ENCODE data around the gene ZNF443. TPM values are rescaled to one million over a fixed set of nuclear protein-coding genes. Genes with fewer than 3 reads are reported as not detected.
A peak's percentile ranks its signal among the peaks of the same experiment; 100 is the strongest.
"Not testable (repeated sequence)": the region's sequence is repeated elsewhere in the genome, so short reads cannot be mapped to it uniquely, and the experiment has no call there.

ZNF443 gene
- polyA plus RNA-seq, 10 donors = 2.7 to 4.7 (median 3.6) TPM

DNA sequence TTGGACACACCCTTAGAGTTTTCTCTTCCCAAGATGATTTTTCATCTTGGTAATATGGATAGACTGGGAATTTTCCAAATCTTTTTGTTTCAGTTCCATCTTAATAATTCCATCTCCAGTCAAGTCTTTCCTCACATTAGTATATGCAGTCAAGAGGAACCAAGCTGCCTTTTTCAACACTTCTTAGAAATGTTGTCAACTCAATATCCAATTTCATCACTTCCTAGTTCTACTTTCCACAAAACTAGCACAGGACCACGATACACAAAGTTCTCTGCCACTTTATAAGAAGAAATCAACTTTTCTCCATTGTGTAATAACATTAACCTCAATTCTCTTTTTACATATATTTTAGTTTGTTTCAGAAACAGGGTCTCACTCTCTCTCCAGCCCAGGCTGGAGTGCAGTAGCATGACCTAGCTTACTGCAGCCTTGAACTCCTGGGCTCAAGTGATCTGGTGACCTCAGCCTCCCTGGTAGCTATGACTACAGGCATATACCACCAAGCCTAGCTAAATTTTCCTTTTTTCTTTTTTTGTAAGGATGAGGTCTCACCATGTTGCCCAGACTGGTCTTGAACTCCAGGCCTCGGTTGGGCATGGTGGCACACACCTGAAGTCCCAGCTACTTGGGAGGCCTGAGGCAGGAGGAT lies 15.5 kb downstream of the ZNF443 start:
- DNase-seq = no peak

DNA sequence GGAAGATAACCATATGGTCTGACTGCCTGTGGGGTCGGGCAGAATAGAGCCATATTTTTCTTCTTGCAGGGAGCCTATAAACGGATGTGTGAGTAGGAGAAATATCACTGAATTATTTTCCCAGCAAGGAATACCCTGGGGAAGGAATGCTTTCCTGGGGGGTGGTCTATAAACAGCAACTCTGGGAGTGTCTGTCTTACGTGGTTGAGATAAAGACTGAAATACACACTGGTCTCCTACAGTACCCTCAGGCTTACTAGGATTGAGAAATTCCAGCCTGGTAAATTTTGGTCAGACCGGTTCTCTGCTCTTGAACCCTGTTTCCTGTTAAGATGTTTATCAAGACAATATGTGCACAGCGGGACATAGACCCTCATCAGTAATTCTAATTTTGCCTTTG lies 23.5 kb downstream of the ZNF443 start:
- DNase-seq = not testable (repeated sequence)

DNA sequence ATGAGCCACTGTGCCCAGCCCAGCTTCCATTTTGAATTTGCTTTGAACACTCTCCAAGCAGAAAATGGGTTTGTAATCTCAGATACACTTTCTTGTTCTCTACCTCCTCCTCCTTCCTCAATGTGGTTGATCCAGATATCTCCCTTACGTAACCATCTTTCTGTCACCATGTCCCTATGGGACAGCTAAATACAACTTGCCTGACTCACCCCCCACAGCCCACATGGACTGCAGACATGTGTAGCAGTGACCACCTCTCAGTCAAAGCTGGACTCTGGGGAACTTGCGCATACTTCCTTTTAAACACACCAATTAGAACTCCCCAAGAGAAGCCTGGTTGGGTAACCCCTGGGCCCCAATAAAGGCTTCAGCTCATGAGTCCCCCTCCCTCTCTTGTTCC lies 28.9 kb downstream of the ZNF443 start:
- no peak for DNase-seq

DNA sequence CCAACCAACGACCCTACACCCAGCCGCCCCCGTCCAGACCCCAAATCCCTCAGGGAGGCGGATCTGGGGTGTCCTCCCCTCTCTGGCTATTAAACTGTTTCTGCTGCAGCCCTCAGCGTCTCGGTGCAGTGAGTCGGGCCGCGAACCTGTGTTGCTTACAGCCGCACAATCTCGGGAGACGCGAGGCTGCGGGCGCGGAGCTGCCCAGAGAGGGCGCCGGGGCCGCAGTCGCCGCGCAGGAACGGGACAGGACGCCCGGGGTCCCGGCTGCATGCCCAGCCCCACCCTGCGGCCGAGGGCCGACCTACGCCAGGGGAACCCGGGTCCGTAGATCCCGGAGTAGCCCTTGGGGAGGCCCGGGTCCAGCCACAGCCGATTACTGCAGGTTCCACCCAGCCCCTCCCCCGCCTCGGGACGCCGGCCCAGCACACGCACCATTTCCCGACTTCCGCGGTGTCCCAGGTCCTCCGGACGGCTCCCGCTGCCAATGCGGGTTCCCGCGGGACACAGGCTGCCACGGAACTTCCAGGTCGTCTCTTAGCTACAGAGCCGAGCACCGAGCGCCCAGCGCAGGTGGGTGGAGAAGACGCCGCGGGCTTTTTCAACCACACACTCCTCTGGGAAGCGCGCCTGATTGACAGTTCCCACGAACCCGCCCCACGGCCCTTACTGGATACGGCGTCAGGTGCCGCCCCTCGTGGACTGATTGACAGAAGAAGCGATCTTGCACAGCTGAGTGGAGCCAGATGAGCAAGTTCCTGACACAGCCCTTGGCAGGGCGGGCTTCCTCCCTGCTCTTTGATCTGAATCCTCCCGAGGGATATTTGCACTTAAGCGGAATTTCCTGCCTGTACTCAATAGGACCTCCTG lies 40.0 kb downstream of the ZNF443 start, which contains the start of gene ZNF799:
ZNF799 (minus strand) TSS at position 639 of the 870 bp plus-strand sequence; CDS start at position 438, 201 bp downstream.
- peak; percentile 96 to 98 (median 96) for DNase-seq

DNA sequence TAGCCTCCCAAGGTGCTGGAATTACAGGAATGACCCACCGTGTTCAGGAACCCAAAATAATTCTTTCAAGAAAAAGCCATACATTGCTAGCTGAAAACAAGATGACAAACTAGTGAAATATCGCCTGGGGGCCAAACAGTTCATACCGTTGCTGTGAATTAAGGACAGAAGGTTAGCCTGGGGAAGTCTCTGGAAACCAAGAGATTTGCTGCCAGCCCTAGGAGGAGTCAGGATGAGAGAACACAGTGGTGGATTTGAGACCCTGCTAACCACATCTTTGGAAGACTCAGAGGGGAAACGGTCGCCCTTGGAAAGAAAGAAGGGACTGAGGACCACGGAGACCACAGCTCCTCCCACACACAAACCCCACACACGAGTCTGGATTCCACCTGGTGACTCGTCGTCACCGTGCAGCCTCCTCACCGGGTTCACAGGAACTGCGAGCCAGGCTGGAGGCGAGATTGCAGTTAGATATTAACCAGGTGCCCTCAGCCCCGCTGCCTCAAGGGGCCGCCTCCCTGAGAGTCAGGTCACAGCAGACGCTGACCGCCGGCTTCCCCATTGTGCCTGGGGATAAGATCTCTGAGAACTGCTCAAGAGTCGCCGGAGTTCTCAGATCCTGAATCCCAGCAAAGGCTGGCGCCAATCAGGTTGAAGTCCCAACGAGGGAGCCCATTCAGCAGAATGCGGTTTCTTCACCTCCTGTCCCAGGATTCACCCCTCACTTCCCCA lies 40.8 kb downstream of the ZNF443 start:
- peak; percentile 5 to 34 (median 18) for DNase-seq

DNA sequence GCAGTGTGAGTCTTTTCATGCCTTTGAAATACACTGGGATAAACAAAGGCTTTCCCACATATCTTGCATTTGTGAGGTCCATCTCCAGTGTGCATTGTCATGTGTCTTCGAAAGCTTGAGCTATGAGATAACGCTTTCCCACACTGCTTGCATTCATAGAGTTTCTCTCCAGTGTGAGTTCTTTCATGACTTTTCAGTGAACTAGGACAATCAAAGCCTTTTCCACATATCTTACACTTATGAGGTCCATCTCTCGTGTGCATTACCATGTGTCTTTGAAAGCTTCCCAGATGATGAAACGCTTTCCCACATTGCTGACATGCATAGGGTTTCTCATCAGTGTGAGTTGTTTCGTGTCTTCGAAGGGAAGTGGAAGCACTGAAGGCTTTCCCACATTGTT lies 49.7 kb downstream of the ZNF443 start:
- DNase-seq = not testable (repeated sequence)

DNA sequence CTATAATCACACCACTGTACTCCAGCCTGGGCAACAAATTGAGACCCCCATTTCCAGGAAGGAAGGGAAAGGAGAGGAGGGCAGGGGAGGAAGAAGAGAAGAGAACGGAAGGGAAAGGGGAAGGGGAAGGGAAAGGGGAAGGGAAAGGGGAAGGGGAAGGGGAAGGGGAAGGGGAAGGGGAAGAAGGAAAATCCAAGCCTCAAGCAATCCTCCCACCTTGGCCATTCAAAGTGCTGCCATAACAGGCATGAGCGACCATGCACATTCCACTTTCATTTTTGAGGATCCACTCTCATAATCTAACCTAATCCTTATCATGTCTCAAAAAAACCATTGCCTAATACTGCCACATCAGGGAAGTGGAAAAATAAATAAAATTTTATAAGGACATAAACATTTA lies 54.5 kb downstream of the ZNF443 start:
- DNase-seq = not testable (repeated sequence)

DNA sequence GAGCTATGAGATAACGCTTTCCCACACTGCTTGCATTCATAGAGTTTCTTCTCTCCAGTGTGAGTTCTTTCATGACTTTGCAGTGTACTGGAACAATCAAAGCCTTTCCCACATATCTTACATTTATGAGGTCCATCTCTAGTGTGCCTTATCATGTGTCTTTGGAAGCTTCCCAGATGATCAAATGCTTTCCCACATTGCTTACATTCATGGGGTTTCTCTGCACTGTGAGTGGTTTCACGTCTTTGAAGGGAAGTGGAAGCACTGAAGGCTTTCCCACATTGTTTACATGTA lies 60.4 kb downstream of the ZNF443 start:
- no peak for DNase-seq

DNA sequence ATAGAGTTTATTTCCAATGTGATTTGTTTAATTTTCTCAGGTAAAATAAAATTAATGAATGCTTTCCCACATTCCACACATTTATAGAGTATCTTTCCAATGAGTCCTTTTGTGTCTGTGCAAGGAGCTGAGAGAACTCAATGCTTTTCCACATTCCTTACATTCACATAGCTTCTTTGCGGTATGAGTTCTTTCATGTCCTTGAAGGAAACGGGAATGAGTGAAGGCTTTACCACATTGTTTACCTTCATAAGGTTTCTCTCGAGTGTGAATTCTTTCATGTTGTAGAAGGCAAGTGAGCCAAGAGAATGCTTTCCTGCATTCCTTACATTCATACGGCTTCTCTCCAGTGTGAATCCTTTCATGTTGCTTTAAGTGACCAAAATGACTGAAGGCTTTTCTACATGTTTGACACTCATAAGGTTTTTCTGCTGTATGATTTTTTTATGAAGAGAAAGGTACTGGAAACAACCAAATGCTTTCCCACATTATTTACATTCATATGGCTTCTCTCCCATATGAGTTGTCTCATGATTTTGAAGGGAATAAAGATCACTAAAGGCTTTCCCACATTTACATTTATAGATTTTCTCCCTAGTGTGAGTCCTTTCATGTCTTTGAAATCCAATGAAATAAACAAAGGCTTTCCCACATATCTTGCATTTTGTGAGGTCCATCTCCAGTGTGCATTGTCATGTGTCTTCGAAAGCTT lies 60.9 kb downstream of the ZNF443 start:
- DNase-seq = no peak

Other genes with a start within 250 kb of the ZNF443 start
- gene ZNF44, start 146.1 kb downstream of the ZNF443 start, polyA plus RNA-seq (ENCODE audit: insufficient read length in 10 of 10) = 10 to 100 TPM in 4 of 10 donors, 1 to 10 TPM in 6; 6.0 to 13.0 (median 8.4) TPM
- gene ZNF563, start 107.4 kb downstream of the ZNF443 start, polyA plus RNA-seq (ENCODE audit: insufficient read length in 10 of 10) = 1 to 10 TPM; 1.2 to 3.3 (median 2.3) TPM
- 1 to 10 TPM; 1.2 to 2.6 (median 2.3) TPM for gene ZNF442, start 75.3 kb downstream of the ZNF443 start, polyA plus RNA-seq (ENCODE audit: insufficient read length in 10 of 10)
- 1 to 10 TPM; 3.4 to 5.8 (median 4.3) TPM for gene ZNF799, start 39.8 kb downstream of the ZNF443 start, polyA plus RNA-seq (ENCODE audit: insufficient read length in 10 of 10)
- 1 to 10 TPM; 1.8 to 4.1 (median 2.9) TPM for gene ZNF709, start 43.8 kb upstream of the ZNF443 start, polyA plus RNA-seq (ENCODE audit: insufficient read length in 10 of 10)
- 1 to 10 TPM; 3.2 to 5.9 (median 4.8) TPM for gene ZNF564, start 110.5 kb upstream of the ZNF443 start, polyA plus RNA-seq (ENCODE audit: insufficient read length in 10 of 10)
- gene ZNF490, start 169.8 kb upstream of the ZNF443 start, polyA plus RNA-seq (ENCODE audit: insufficient read length in 10 of 10) = 1 to 10 TPM; 1.5 to 4.6 (median 2.9) TPM
- gene ZNF791, start 169.9 kb upstream of the ZNF443 start, polyA plus RNA-seq (ENCODE audit: insufficient read length in 10 of 10) = 10 to 100 TPM in 9 of 10 donors, 1 to 10 TPM in 1; 7.7 to 17.5 (median 13.7) TPM
- 10 to 100 TPM; 23.1 to 38.2 (median 27.9) TPM for gene MAN2B1, start 225.7 kb upstream of the ZNF443 start, polyA plus RNA-seq (ENCODE audit: insufficient read length in 10 of 10)
- gene WDR83, start 225.8 kb upstream of the ZNF443 start, polyA plus RNA-seq (ENCODE audit: insufficient read length in 10 of 10) = 10 to 100 TPM in 6 of 10 donors, 1 to 10 TPM in 4; 5.8 to 13.2 (median 10.6) TPM
- 10 to 100 TPM; 52.3 to 63.0 (median 59.8) TPM for gene DHPS, start 240.9 kb upstream of the ZNF443 start, polyA plus RNA-seq (ENCODE audit: insufficient read length in 10 of 10)
- gene GNG14, start 247.0 kb upstream of the ZNF443 start, polyA plus RNA-seq (ENCODE audit: insufficient read length in 10 of 10) = not detected

Measured in muscle of back (tissue), 11 donors.